ENCODE measurements around the gene ERC1. TPM values are rescaled to one million over a fixed set of nuclear protein-coding genes. Genes with fewer than 3 reads are reported as not detected.

The ERC1 gene
- total RNA-seq, 4 donors from 2014 or later: 23.5 to 74.8 (median 57.0) TPM

DNA sequence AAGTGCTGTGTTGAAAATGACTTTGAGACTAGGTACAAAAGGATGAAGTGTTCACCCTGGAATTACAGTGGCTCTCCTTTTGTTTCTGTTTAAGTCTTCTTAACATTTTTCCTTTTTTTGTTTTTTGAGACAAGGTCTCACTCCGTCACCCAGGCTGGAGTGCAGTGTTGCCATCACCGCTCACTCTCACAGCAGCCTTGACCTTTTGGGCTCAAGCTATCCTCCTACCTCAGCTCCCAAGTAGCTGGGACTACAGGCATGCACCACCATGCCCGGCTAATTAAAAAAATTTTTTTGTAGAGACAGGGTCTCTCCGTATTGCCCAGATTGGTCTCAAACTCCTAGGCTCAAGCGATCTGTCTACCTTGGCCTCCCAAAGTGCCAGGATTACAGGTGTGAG lies 20.1 kb downstream of the ERC1 start:
- TF ChIP-seq, protein P1, sequence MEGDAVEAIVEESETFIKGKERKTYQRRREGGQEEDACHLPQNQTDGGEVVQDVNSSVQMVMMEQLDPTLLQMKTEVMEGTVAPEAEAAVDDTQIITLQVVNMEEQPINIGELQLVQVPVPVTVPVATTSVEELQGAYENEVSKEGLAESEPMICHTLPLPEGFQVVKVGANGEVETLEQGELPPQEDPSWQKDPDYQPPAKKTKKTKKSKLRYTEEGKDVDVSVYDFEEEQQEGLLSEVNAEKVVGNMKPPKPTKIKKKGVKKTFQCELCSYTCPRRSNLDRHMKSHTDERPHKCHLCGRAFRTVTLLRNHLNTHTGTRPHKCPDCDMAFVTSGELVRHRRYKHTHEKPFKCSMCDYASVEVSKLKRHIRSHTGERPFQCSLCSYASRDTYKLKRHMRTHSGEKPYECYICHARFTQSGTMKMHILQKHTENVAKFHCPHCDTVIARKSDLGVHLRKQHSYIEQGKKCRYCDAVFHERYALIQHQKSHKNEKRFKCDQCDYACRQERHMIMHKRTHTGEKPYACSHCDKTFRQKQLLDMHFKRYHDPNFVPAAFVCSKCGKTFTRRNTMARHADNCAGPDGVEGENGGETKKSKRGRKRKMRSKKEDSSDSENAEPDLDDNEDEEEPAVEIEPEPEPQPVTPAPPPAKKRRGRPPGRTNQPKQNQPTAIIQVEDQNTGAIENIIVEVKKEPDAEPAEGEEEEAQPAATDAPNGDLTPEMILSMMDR (IDR thresholded peaks at IDR 0.05): no peak
- TF ChIP-seq EP300 (IDR thresholded peaks at IDR 0.05; ENCODE audit: low read depth) (no peak), POLR2A (IDR thresholded peaks at IDR 0.05) (no peak), POLR2AphosphoS5 (IDR thresholded peaks at IDR 0.05) (no peak)
- H3K27me3 ChIP-seq: no peaks in the 10 kb centered on the region
- no peaks in the 10 kb centered on the region for H3K9me3 ChIP-seq
- H3K36me3 ChIP-seq: no peaks in the 10 kb centered on the region
- WGBS, 2 donors (ENCODE audit: low coverage in 1 of 2): 96 to 100% methylated on average over 2 to 5 of the region's 5 CpGs
- no peak overlapping the region for H3K4me3 ChIP-seq
- H3K27ac ChIP-seq: no peak overlapping the region
- H3K4me1 ChIP-seq: peaks cover 0 to 10% (median 0%) of the 10 kb centered on the region in 4 donors
- intact Hi-C loops (cut with DNase I; ENCODE audit: low total_unique reads) (no loop called here), in situ Hi-C loops (cut with MboI; ENCODE audit: low pct_ligation_motif_present in 1 of 4, low pct_unique_long_range_greater_than_20kb in 1 of 4, low sequenced_read_pairs in 3 of 4) (no loop called here)
- no peak for DNase-seq

DNA sequence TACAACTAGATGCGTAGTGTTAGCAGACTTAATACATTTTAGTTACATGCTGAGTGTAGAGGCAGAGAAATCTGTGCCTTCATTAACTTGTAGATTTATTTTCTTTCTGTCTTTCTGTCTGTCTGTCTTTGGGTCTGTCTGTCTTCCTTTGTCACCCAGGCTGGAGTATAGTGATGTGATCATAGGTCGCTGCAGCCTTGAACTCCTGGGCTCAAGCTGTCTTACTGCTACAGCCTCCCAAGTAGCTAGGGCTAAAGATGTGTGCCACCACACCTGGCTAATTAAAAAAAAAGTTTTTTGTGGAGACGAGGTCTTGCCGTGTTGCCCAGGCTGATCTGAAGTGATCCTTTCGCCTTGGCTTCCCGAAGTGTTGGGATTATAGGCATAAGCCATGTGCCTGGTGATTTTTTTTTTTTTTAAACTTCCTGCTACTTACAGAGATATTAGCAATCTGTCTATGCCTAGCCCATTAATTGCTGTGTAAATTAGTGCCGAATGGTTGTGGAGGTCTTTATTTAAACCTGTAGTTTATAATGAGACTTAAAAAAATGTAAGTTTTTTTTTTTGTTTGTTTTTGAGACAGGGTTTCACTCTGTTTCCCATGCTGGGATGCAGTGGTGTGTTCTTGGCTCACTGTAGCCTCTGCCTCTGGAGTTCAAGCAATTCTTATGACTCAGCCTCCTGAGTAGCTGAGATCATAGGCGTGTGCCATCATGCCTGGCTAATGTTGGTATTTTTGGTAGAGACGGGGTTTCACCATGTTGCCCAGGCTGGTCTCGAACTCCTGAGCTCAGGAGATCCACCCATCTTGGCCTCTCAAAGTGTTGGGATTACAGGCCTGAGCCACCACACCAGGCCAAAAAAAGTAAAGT lies 22.8 kb downstream of the ERC1 start:
- DNase-seq: no peak
- no peak overlapping the region for H3K27ac ChIP-seq
- H3K9me3 ChIP-seq: no peaks in the 10 kb centered on the region
- no peak overlapping the region for H3K4me3 ChIP-seq
- in situ Hi-C loops (cut with MboI; ENCODE audit: low pct_ligation_motif_present in 1 of 4, low pct_unique_long_range_greater_than_20kb in 1 of 4, low sequenced_read_pairs in 3 of 4): no loop called here
- H3K4me1 ChIP-seq: peaks cover 0 to 7% (median 0%) of the 10 kb centered on the region in 4 donors
- TF ChIP-seq, protein P1 (IDR thresholded peaks at IDR 0.05): no peak
- no peak for TF ChIP-seq EP300 (IDR thresholded peaks at IDR 0.05; ENCODE audit: low read depth)
- TF ChIP-seq POLR2A (IDR thresholded peaks at IDR 0.05): no peak
- WGBS, 2 donors (ENCODE audit: low coverage in 1 of 2): 90 to 91% methylated on average over 10 of the region's 10 CpGs
- intact Hi-C loops (cut with DNase I; ENCODE audit: low total_unique reads): no loop called here
- H3K27me3 ChIP-seq: no peaks in the 10 kb centered on the region
- H3K36me3 ChIP-seq: no peaks in the 10 kb centered on the region

DNA sequence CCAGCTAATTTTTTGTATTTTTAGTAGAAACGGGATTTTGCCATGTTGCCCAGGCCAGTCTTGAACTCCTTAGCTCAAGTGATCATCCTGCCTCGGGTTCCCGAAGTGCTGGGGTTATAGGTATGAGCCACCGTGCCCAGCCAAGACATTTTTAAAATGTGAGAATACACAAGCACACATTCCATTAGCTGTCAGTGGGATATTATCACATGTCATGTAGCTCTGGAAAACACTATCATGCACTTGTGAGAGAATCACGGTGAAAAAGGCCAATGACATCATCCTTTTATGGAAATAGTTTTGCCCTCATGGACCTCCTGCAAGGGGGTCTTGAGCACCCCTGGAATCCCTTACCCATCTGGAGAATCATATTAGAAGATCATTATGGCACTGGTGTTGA lies 28.3 kb downstream of the ERC1 start:
- H3K4me1 ChIP-seq: no peaks in the 10 kb centered on the region
- H3K36me3 ChIP-seq: no peaks in the 10 kb centered on the region
- no peaks in the 10 kb centered on the region for H3K27me3 ChIP-seq
- TF ChIP-seq POLR2A (IDR thresholded peaks at IDR 0.05): no peak
- no peak for TF ChIP-seq POLR2AphosphoS5 (IDR thresholded peaks at IDR 0.05)
- TF ChIP-seq, protein P1 (IDR thresholded peaks at IDR 0.05): no peak
- TF ChIP-seq EP300 (IDR thresholded peaks at IDR 0.05; ENCODE audit: low read depth): no peak
- intact Hi-C loops (cut with DNase I; ENCODE audit: low total_unique reads) (no loop called here), in situ Hi-C loops (cut with MboI; ENCODE audit: low pct_ligation_motif_present in 1 of 4, low pct_unique_long_range_greater_than_20kb in 1 of 4, low sequenced_read_pairs in 3 of 4) (no loop called here)
- H3K27ac ChIP-seq: no peak overlapping the region
- H3K9me3 ChIP-seq: no peaks in the 10 kb centered on the region
- no peak overlapping the region for H3K4me3 ChIP-seq
- WGBS, 2 donors (ENCODE audit: low coverage in 1 of 2): 84 to 93% methylated on average over 2 to 5 of the region's 5 CpGs
- no peak for DNase-seq

DNA sequence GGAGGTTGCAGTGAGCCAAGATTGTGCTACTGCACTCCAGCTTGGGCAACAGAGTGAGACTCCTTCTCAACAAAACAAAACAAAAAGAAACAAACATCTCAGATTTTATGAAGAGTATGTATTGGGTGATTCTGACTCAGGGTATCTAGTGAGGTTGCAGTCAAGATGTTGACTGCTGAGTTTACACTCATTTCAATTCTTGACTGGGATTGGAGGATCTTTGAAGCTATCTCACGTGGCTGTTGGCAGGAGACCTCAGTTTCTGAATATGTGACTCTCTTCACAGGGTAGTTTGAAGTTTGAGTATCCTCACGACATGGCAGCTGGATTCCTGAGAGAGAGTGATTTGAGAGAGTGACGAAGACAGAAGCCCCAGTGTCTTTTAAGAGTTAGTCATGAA lies 29.4 kb downstream of the ERC1 start:
- H3K27me3 ChIP-seq: no peaks in the 10 kb centered on the region
- H3K4me1 ChIP-seq: no peaks in the 10 kb centered on the region
- 89 to 92% methylated on average over 2 to 3 of the region's 3 CpGs for WGBS, 2 donors (ENCODE audit: low coverage in 1 of 2)
- intact Hi-C loops (cut with DNase I; ENCODE audit: low total_unique reads) (no loop called here), in situ Hi-C loops (cut with MboI; ENCODE audit: low pct_ligation_motif_present in 1 of 4, low pct_unique_long_range_greater_than_20kb in 1 of 4, low sequenced_read_pairs in 3 of 4) (no loop called here)
- no peak for DNase-seq
- H3K27ac ChIP-seq: no peak overlapping the region
- H3K9me3 ChIP-seq: no peaks in the 10 kb centered on the region
- TF ChIP-seq, protein P1 (IDR thresholded peaks at IDR 0.05): no peak
- TF ChIP-seq POLR2AphosphoS5 (IDR thresholded peaks at IDR 0.05): no peak
- TF ChIP-seq POLR2A (IDR thresholded peaks at IDR 0.05): no peak
- no peak for TF ChIP-seq EP300 (IDR thresholded peaks at IDR 0.05; ENCODE audit: low read depth)
- no peaks in the 10 kb centered on the region for H3K36me3 ChIP-seq
- H3K4me3 ChIP-seq: no peak overlapping the region
